K562 (cell line): Measurements from ENCODE around the gene EMP2. TPM values are rescaled to one million over a fixed set of nuclear protein-coding genes. Genes with fewer than 3 reads are reported as not detected.

ENCODE experiments used
- NKRF ChIP-seq: fragments of 450-650 bp; IDR thresholded peaks from 2 replicates; pipeline ENCODE4 v1.6.1; 2016; ENCODE audit warnings: borderline replicate concordance
- RUNX1 ChIP-seq: sonication (generic); IDR thresholded peaks from 2 replicates; pipeline ENCODE4 v1.6.1; 2016; ENCODE audit warnings: antibody characterized with exemption, low read depth
- TAF15 ChIP-seq: fragments of 200-400 bp; formaldehyde crosslinking; IDR thresholded peaks from 2 replicates; pipeline ENCODE4 v1.6.1; 2017; ENCODE audit warnings: mild to moderate bottlenecking, low read depth, low read length, moderate library complexity
- ZNF318 ChIP-seq, 2 experiments: fragments of 450-650 bp; IDR thresholded peaks; 2 replicates each; pipeline ENCODE4 v1.6.1; 2016; ENCODE audit warnings: mild to moderate bottlenecking in 2 of 2, borderline replicate concordance in 1 of 2, low read depth in 1 of 2, moderate library complexity in 1 of 2
- polyA plus RNA-seq, 8 experiments: library from polyadenylated mRNA; depleted of rRNA in 4 of 8; stranded (reverse) in 5 of 8; unstranded in 3 of 8; fragments of >200 nt; fragmentation: Nextera tagmentation in 2 of 8; fragmentation: Illumina TruSeq in 1 of 8; extraction: Ambion mirVana in 2 of 8; extraction: Trizol in 1 of 8; gene quantifications; 2 replicates each; pipeline versions ENCODE4 v1.2.1 to v1.2.3, GENCODE V29; 2011 to 2014; ENCODE audit warnings: inconsistent platforms in 1 of 8, missing spikeins in 1 of 8
- total RNA-seq, 7 experiments: library from RNA; depleted of rRNA in 6 of 7; stranded (reverse); fragments of >200 nt in 6 of 7; fragmentation: Illumina TruSeq in 2 of 7; extraction: Trizol in 2 of 7; gene quantifications; 2 replicates each; pipeline versions ENCODE4 v1.2.1 to v1.2.3, GENCODE V29; 2011 to 2021; ENCODE audit warnings: low replicate concordance in 1 of 7

EMP2 gene
- total and polyA plus RNA-seq, 9 of the 15 experiments (the other 6 are each of a cell fraction or from before 2014, with no cell fraction given), result 0.73 to 6.2 (median 3.1) TPM

- TF ChIP-seq ZNF318 (IDR thresholded peaks at IDR 0.05; ENCODE audit: borderline replicate concordance in 1 of 2, low read depth in 1 of 2), result no peak
- TF ChIP-seq NKRF, result no peak
- TF ChIP-seq TAF15, result no peak
- TF ChIP-seq RUNX1, result no peak
These were observed 53.4 kb downstream of the EMP2 start (continued) for GRCh38 chr16:10526962-10527361.
